Activated T-helper 2 cell treated with anti-CD3 and anti-CD28 coated beads, Interferon-gamma antibody, Interleukin-2, Interleukin-4, amounts not matched to agents 10 μg/mL and 5 μg/mL and 100 μg/mL, durations not matched to agents 14 hours and 24 hours and 36 hours (primary cell): ENCODE results near the gene DNAH6. TPM values are rescaled to one million over a fixed set of nuclear protein-coding genes. Genes with fewer than 3 reads are reported as not detected.
"Not testable (repeated sequence)": the region's sequence is repeated elsewhere in the genome, so short reads cannot be mapped to it uniquely, and the experiment has no call there.

ENCODE experiments used
- DNase-seq: peaks from one replicate; pipeline ENCODE4 v3.0.0; 2021; ENCODE audit warnings: low spot score
- H3K27ac Mint-ChIP-seq: one replicate; pipeline ENCODE4 v1.8.0; 2021; ENCODE audit warnings: mixed read lengths
- H3K27me3 Mint-ChIP-seq: one replicate; pipeline ENCODE4 v1.8.0; 2021; ENCODE audit warnings: low read depth, mixed read lengths
- H3K36me3 Mint-ChIP-seq: one replicate; pipeline ENCODE4 v1.8.0; 2021; ENCODE audit warnings: low read depth, mixed read lengths
- H3K4me1 Mint-ChIP-seq: one replicate; pipeline ENCODE4 v1.8.0; 2021; ENCODE audit warnings: low read depth, mixed read lengths
- H3K4me3 Mint-ChIP-seq: one replicate; pipeline ENCODE4 v1.8.0; 2021; ENCODE audit warnings: low read depth, mild to moderate bottlenecking, moderate library complexity, mixed read lengths
- H3K9me3 Mint-ChIP-seq: one replicate; pipeline ENCODE4 v1.8.0; 2021; ENCODE audit warnings: mixed read lengths
- intact Hi-C: fragments of 100-400 bp; cut with micrococcal nuclease; formaldehyde crosslinking; loops from one replicate; pipeline ENCODE4 v1.15.1; 2023
- total RNA-seq: library from RNA; stranded (reverse); gene quantifications from 2 replicates; pipeline ENCODE4 v1.2.3, GENCODE V29; 2022

Gene DNAH6
- total RNA-seq, 1 donor from 2014 or later: 0.14 TPM

GRCh38 chr2:84851876-84852275 is 335.6 kb downstream of the DNAH6 start:
- H3K27ac Mint-ChIP-seq: no peak overlapping the region
- peaks cover 27% of the 10 kb centered on the region for H3K9me3 Mint-ChIP-seq
- intact Hi-C loops: no loop called here

GRCh38 chr2:84854850-84855249 is 338.6 kb downstream of the DNAH6 start:
- intact Hi-C loops: loop anchor here (5.0 kb wide), 1 partner anchor 338 kb away; the partner anchor contains the start of gene DNAH6
- DNase-seq: no peak
- peaks cover 70% of the 10 kb centered on the region for H3K4me1 Mint-ChIP-seq
- no peaks in the 10 kb centered on the region for H3K27me3 Mint-ChIP-seq
- peak overlapping the region; percentile 1 for H3K4me3 Mint-ChIP-seq
- peaks cover 27% of the 10 kb centered on the region for H3K9me3 Mint-ChIP-seq
- peak overlapping the region; percentile 3 for H3K27ac Mint-ChIP-seq
- H3K36me3 Mint-ChIP-seq: peaks cover 92% of the 10 kb centered on the region

More at GRCh38 chr2:84851876-84852275, 335.6 kb downstream of the DNAH6 start:
- H3K27me3 Mint-ChIP-seq: no peaks in the 10 kb centered on the region
- no peak overlapping the region for H3K4me3 Mint-ChIP-seq
- no peak for DNase-seq
- H3K4me1 Mint-ChIP-seq: peaks cover 66% of the 10 kb centered on the region
- peaks cover 89% of the 10 kb centered on the region for H3K36me3 Mint-ChIP-seq

GRCh38 chr2:84855731-84856130 is 339.4 kb downstream of the DNAH6 start:
- Mint-ChIP-seq H3K9me3 (peaks cover 27% of the 10 kb centered on the region), H3K27me3 (no peaks in the 10 kb centered on the region), H3K27ac (no peak overlapping the region), H3K4me3 (no peak overlapping the region), H3K4me1 (peaks cover 72% of the 10 kb centered on the region), H3K36me3 (peaks cover 91% of the 10 kb centered on the region)
- DNase-seq: no peak
- intact Hi-C loops: loop anchor here (5.0 kb wide), 1 partner anchor 338 kb away; the partner anchor contains the start of gene DNAH6

GRCh38 chr2:84856787-84857186 is 340.5 kb downstream of the DNAH6 start:
- H3K36me3 Mint-ChIP-seq: peaks cover 88% of the 10 kb centered on the region
- peak; percentile 29 for DNase-seq
- intact Hi-C loops: loop anchor here (5.0 kb wide), 1 partner anchor 339 kb away; the partner anchor contains the start of gene DNAH6
- H3K27ac Mint-ChIP-seq: peak overlapping the region; percentile 85
- H3K27me3 Mint-ChIP-seq: no peaks in the 10 kb centered on the region
- H3K9me3 Mint-ChIP-seq: peaks cover 27% of the 10 kb centered on the region
- H3K4me3 Mint-ChIP-seq: peak overlapping the region; percentile 62
- H3K4me1 Mint-ChIP-seq: peaks cover 74% of the 10 kb centered on the region

- H3K36me3 Mint-ChIP-seq: peaks cover 84% of the 10 kb centered on the region
- H3K4me3 Mint-ChIP-seq: no peak overlapping the region
- DNase-seq: no peak
- no peaks in the 10 kb centered on the region for H3K27me3 Mint-ChIP-seq
- peak overlapping the region; percentile 85 for H3K27ac Mint-ChIP-seq
- H3K4me1 Mint-ChIP-seq: peaks cover 72% of the 10 kb centered on the region
- H3K9me3 Mint-ChIP-seq: peaks cover 24% of the 10 kb centered on the region
- intact Hi-C loops: loop anchor here (5.0 kb wide), 1 partner anchor 340 kb away; the partner anchor contains the start of gene DNAH6
Observed at GRCh38 chr2:84857566-84857965, 341.3 kb downstream of the DNAH6 start.

GRCh38 chr2:84858123-84858522 is 341.8 kb downstream of the DNAH6 start:
- peak overlapping the region; percentile 44 for H3K27ac Mint-ChIP-seq
- DNase-seq: no peak
- intact Hi-C loops: loop anchor here (5.0 kb wide), 1 partner anchor 341 kb away; the partner anchor contains the start of gene DNAH6

GRCh38 chr2:84858937-84859336 is 342.6 kb downstream of the DNAH6 start:
- DNase-seq: no peak
- no peak overlapping the region for H3K27ac Mint-ChIP-seq
- H3K9me3 Mint-ChIP-seq: peaks cover 15% of the 10 kb centered on the region
- H3K36me3 Mint-ChIP-seq: peaks cover 78% of the 10 kb centered on the region
- H3K4me1 Mint-ChIP-seq: peaks cover 77% of the 10 kb centered on the region
- no peaks in the 10 kb centered on the region for H3K27me3 Mint-ChIP-seq
- intact Hi-C loops: loop anchor here (5.0 kb wide), 1 partner anchor 342 kb away; the partner anchor contains the start of gene DNAH6
- peak overlapping the region; percentile 5 for H3K4me3 Mint-ChIP-seq

More at GRCh38 chr2:84858123-84858522, 341.8 kb downstream of the DNAH6 start:
- Mint-ChIP-seq H3K4me3 (no peak overlapping the region), H3K9me3 (peaks cover 19% of the 10 kb centered on the region), H3K27me3 (no peaks in the 10 kb centered on the region), H3K4me1 (peaks cover 75% of the 10 kb centered on the region), H3K36me3 (peaks cover 81% of the 10 kb centered on the region)

GRCh38 chr2:84861539-84861938 is 345.2 kb downstream of the DNAH6 start:
- DNase-seq: no peak
- Mint-ChIP-seq H3K36me3 (peaks cover 69% of the 10 kb centered on the region), H3K27ac (no peak overlapping the region), H3K4me3 (no peak overlapping the region), H3K27me3 (no peaks in the 10 kb centered on the region), H3K9me3 (peaks cover 3% of the 10 kb centered on the region), H3K4me1 (peaks cover 75% of the 10 kb centered on the region)
- intact Hi-C loops: loop anchor here (2.0 kb wide), 1 partner anchor 15 kb away; no protein-coding TSS in a partner anchor

GRCh38 chr2:84862006-84862405 is 345.7 kb downstream of the DNAH6 start:
- Mint-ChIP-seq H3K27me3 (no peaks in the 10 kb centered on the region), H3K4me1 (peaks cover 73% of the 10 kb centered on the region), H3K9me3 (no peaks in the 10 kb centered on the region), H3K27ac (no peak overlapping the region), H3K36me3 (peaks cover 66% of the 10 kb centered on the region), H3K4me3 (no peak overlapping the region)
- intact Hi-C loops: no loop called here
- DNase-seq: no peak

GRCh38 chr2:84865181-84865783 is 349.0 kb downstream of the DNAH6 start:
- intact Hi-C loops: loop anchor here (2.0 kb wide), 1 partner anchor 370 kb away; no protein-coding TSS in a partner anchor
- peaks cover 49% of the 10 kb centered on the region for H3K4me1 Mint-ChIP-seq
- no peak for DNase-seq

GRCh38 chr2:84866122-84866521 is 349.8 kb downstream of the DNAH6 start:
- Mint-ChIP-seq H3K9me3 (no peaks in the 10 kb centered on the region), H3K36me3 (peaks cover 62% of the 10 kb centered on the region), H3K27ac (no peak overlapping the region), H3K4me1 (peaks cover 47% of the 10 kb centered on the region), H3K4me3 (no peak overlapping the region), H3K27me3 (no peaks in the 10 kb centered on the region)
- no peak for DNase-seq
- intact Hi-C loops: no loop called here

More at GRCh38 chr2:84865181-84865783, 349.0 kb downstream of the DNAH6 start:
- H3K27ac Mint-ChIP-seq: no peak overlapping the region
- H3K36me3 Mint-ChIP-seq: peaks cover 62% of the 10 kb centered on the region
- H3K4me3 Mint-ChIP-seq: no peak overlapping the region
- no peaks in the 10 kb centered on the region for H3K27me3 Mint-ChIP-seq
- no peaks in the 10 kb centered on the region for H3K9me3 Mint-ChIP-seq

GRCh38 chr2:84868327-84868726 is 352.0 kb downstream of the DNAH6 start:
- intact Hi-C loops, H3K4me3 Mint-ChIP-seq, DNase-seq, H3K27me3 Mint-ChIP-seq, H3K9me3 Mint-ChIP-seq, H3K27ac Mint-ChIP-seq: not testable (repeated sequence)
- Mint-ChIP-seq H3K36me3 (peaks cover 60% of the 10 kb centered on the region), H3K4me1 (peaks cover 40% of the 10 kb centered on the region)
